Erythroblast (primary cell): ENCODE measurements around the gene RAB39B.
"Not testable (repeated sequence)": the region's sequence is repeated elsewhere in the genome, so short reads cannot be mapped to it uniquely, and the experiment has no call there.

Experiments used
- DNase-seq, 2 experiments: peaks; one replicate each; lab custom pipeline; 2025; lab: John Stamatoyannopoulos, UW
- GATA1 ChIP-seq: IDR thresholded peaks from 2 replicates; pipeline ENCODE4 v1.6.1; 2011; ENCODE audit warnings: low read depth, mild to moderate bottlenecking, control low read depth, low read length, moderate library complexity
- POLR2A ChIP-seq: IDR thresholded peaks from 2 replicates; pipeline ENCODE4 v1.6.1; 2011; ENCODE audit warnings: mild to moderate bottlenecking, low read length

The RAB39B gene

DNA sequence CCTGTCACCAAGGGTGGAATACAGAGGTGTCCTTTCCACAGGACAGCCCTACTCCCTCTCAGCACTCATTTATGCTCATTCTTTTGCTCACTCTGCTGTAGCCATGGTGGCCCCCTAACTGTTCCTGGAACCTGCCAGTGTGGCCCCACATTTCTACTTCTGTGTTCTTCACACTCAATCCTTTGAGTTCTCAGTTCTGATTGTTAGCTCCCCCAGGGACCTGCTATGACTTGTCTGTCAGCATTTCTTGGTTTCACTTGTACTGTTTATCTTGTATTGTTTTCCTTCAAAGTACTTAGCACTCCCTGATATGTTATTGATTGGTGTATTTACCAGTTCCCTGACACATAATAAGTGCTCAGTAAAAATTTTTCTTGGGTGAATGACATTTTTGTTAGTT lies 33.1 kb downstream of the RAB39B start:
- DNase-seq = no peak
- TF ChIP-seq POLR2A (no peak), GATA1 (no peak)

- DNase-seq = peak in 1 of 2 experiments; percentile 0
- TF ChIP-seq GATA1 (no peak), POLR2A (no peak)
These were observed 38.5 kb downstream of the RAB39B start for GRCh38 chrX:155225774-155226173.

- not testable (repeated sequence) for DNase-seq
These were observed 40.5 kb downstream of the RAB39B start for GRCh38 chrX:155223746-155224145.

DNA sequence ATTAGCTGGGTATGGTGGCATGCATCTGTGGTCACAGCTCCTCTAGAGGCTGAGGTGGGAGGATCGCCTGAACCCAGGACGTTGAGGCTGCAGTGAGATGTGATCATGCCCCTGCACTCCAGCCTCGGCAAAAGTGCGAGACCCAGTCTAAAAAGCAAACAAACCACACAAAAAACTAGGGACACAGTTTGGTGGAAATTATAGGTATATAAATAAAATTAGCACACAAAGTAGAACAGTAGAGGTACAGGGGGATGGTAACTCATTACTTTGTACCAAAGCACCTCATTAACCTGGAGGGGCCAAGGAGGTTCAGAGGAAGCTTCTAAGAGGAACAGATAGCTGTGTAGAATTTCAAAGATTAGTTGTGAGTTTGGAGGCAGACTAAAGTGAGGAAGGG lies 42.9 kb downstream of the RAB39B start:
- TF ChIP-seq POLR2A = no peak
- no peak for TF ChIP-seq GATA1

GRCh38 chrX:155218777-155219176 lies 45.5 kb downstream of the RAB39B start:
- DNase-seq = peak; percentile 67 to 89
- TF ChIP-seq GATA1 (no peak), POLR2A (no peak)

More for the DNA sequence above, 42.9 kb downstream of the RAB39B start:
- no peak for DNase-seq

GRCh38 chrX:155216940-155217440 lies 47.3 kb downstream of the RAB39B start:
- TF ChIP-seq POLR2A (no peak), GATA1 (no peak)
- DNase-seq = peak in 1 of 2 experiments; percentile 59

DNA sequence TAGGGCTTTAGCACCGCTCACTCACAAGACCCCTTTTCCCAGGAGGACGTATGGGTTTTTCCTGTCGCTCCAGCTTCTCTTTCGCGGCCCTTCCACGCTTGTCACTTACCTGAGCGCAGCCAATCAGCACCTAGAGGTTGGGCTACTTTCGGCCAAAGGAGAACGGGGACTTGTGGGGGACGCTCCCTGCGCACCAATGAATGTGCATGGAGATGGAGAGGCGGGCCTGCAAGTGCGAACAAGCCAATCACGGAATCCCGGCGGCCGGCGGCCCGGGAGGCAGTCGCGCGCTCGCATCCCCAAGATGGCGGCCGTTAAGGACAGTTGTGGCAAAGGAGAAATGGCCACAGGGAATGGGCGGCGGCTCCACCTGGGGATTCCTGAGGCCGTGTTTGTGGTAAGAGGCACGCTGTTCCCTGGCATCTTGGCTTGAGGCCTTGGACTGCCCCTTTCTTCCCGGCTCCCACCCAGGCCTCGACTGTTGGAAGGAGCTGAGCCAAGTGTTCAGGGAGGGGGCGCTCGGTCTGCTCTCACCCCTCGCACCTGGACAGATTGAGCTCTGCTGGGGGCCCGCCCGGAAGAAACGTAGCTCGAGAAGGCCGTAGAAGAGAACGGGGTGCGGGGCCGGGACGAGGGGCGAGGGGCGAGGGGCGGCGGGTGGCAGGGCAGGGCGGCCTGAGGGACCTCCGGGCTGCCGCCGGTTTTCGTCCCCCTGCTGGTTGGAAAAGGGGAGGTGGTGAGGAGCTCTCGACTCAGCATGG lies 47.9 kb downstream of the RAB39B start, which contains the start of gene VBP1:
VBP1 (plus strand) TSS at position 282 of the 761 bp plus-strand sequence; CDS start at position 305, 23 bp downstream.
- DNase-seq = peak; percentile 95 to 96
- TF ChIP-seq POLR2A (peak; percentile 83), GATA1 (no peak)

DNA sequence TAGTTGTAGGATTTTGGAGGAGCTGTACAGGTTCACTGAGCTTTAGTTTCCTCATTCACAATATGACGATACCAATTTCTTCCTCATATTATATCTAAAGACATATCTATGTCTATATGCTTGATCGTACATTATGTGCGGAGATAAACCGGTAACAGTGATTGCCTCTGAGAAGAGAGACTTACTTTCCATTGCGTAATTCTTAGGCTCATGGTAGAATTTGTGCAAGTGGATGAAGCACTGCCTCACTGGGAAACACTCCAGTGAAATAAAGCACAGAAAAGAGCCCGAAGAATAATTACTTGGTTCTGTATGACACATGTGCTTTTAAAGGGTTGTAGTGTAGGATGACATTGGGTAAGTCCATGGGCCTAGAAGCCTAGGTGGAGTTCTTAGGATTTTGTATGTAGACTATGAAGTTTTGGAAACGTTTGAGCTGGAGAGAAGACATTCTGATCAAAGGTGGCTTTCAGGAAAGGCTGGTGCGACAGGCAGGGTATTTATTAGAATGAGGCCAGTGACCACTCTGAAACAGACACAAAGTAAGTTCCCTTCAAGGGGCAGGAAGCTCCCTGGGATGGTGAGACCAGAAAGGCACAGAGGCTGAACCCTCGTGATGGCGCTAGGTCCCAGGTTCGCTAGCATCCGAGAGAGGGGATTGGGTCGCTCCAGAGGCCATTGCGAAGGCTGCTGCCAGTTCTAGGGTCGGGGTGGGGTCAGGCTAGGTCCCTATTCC lies 48.7 kb downstream of the RAB39B start:
- TF ChIP-seq POLR2A = no peak
- no peak for TF ChIP-seq GATA1
- DNase-seq = no peak

DNA sequence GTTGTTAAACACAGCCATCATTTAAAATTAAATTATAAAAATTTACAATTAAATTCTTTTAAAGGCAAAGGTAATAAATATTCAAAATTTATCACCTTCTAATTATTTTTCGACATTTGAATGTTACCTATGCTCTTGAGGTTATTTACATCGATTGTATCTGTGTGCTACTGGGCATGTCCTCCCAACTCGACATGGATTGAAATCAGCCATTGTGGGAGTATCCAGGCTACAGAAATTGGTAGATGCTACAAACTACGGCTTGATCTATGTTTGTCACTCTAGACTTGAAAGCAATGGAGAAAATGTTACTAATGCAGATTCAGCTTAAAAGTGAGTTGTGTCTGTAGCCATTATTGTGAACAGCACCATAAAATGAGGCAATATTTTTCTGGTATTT lies 50.6 kb downstream of the RAB39B start:
- DNase-seq = no peak
- TF ChIP-seq POLR2A = no peak
- no peak for TF ChIP-seq GATA1

- DNase-seq = no peak
- TF ChIP-seq POLR2A = no peak
- TF ChIP-seq GATA1 = no peak
These were observed 53.1 kb downstream of the RAB39B start for GRCh38 chrX:155211208-155211607.
